HAP-1 (cell line): ENCODE data around the gene ASH1L.
"Not testable (repeated sequence)": the region's sequence is repeated elsewhere in the genome, so short reads cannot be mapped to it uniquely, and the experiment has no call there.

Source experiments
- DNase-seq, 2 experiments: peaks; one replicate each; pipeline ENCODE4 v3.0.0-alpha.2; 2016 to 2020; ENCODE audit warnings: low spot score in 2 of 2
- H3K27me3 ChIP-seq: fragments of 250-450 bp; sonication (Bioruptor Pico); 2 replicates; pipeline ENCODE4 v1.5.1; 2020; ENCODE audit warnings: low read depth, mild to moderate bottlenecking, moderate library complexity
- H3K36me3 ChIP-seq: fragments of 250-450 bp; sonication (Bioruptor Pico); replicated peaks from 2 replicates; pipeline ENCODE4 v1.5.1; 2020; ENCODE audit warnings: mild to moderate bottlenecking
- H3K4me1 ChIP-seq: fragments of 250-450 bp; sonication (Bioruptor Pico); 2 replicates; pipeline ENCODE4 v1.5.1; 2020; ENCODE audit warnings: mild to moderate bottlenecking
- H3K4me3 ChIP-seq: fragments of 250-450 bp; sonication (Bioruptor Pico); 2 replicates; pipeline ENCODE4 v1.5.1; 2020; ENCODE audit warnings: mild to moderate bottlenecking, moderate library complexity
- H3K9me3 ChIP-seq: fragments of 250-450 bp; sonication (Bioruptor Pico); 2 replicates; pipeline ENCODE4 v1.5.1; 2020; ENCODE audit warnings: mild to moderate bottlenecking, moderate library complexity
- in situ Hi-C: fragments of 300-500 bp; cut with MboI; formaldehyde crosslinking; loops from 3 replicates; pipeline ENCODE4 v1.14.3; 2020; ENCODE audit warnings: low sequenced_read_pairs, inconsistent platforms, mixed read lengths

ASH1L gene

GRCh38 chr1:155589282-155589681 lies 26.7 kb upstream of the ASH1L start:
- H3K9me3 ChIP-seq, H3K36me3 ChIP-seq, H3K4me1 ChIP-seq, DNase-seq, H3K27me3 ChIP-seq, in situ Hi-C loops, H3K4me3 ChIP-seq: not testable (repeated sequence)

- in situ Hi-C loops, H3K27me3 ChIP-seq, DNase-seq: not testable (repeated sequence)
Observed at GRCh38 chr1:155583846-155584245, 21.2 kb upstream of the ASH1L start.

GRCh38 chr1:155575608-155576007 lies 13.0 kb upstream of the ASH1L start:
- H3K36me3 ChIP-seq, H3K4me1 ChIP-seq, DNase-seq, H3K4me3 ChIP-seq, in situ Hi-C loops, H3K27me3 ChIP-seq, H3K9me3 ChIP-seq: not testable (repeated sequence)

More at GRCh38 chr1:155583846-155584245, 21.2 kb upstream of the ASH1L start:
- not testable (repeated sequence) for H3K36me3 ChIP-seq, H3K4me1 ChIP-seq, H3K4me3 ChIP-seq, H3K9me3 ChIP-seq

GRCh38 chr1:155574077-155574476 lies 11.5 kb upstream of the ASH1L start:
- in situ Hi-C loops: no loop called here
- H3K27me3 ChIP-seq: no peaks in the 10 kb centered on the region
- H3K36me3 ChIP-seq: peaks cover 16% of the 10 kb centered on the region
- H3K4me3 ChIP-seq: no peak overlapping the region
- H3K4me1 ChIP-seq: no peaks in the 10 kb centered on the region; the same call in 1 of the 2 replicates
- no peak for DNase-seq
- no peaks in the 10 kb centered on the region for H3K9me3 ChIP-seq

GRCh38 chr1:155570593-155570990 lies 8.0 kb upstream of the ASH1L start:
- H3K4me1 ChIP-seq: peaks cover under 1% of the 10 kb centered on the region; the same call in 1 of the 2 replicates

GRCh38 chr1:155569988-155570592 lies 7.5 kb upstream of the ASH1L start:
- no peaks in the 10 kb centered on the region for H3K9me3 ChIP-seq
- in situ Hi-C loops: no loop called here
- DNase-seq: no peak
- H3K4me3 ChIP-seq: no peak overlapping the region
- peaks cover 23% of the 10 kb centered on the region for H3K36me3 ChIP-seq
- H3K4me1 ChIP-seq: peaks cover 5% of the 10 kb centered on the region; the same call in 1 of the 2 replicates
- H3K27me3 ChIP-seq: no peaks in the 10 kb centered on the region

More at GRCh38 chr1:155570593-155570990, 8.0 kb upstream of the ASH1L start:
- Histone ChIP-seq H3K4me3 (no peak overlapping the region), H3K27me3 (no peaks in the 10 kb centered on the region), H3K36me3 (peaks cover 23% of the 10 kb centered on the region), H3K9me3 (no peaks in the 10 kb centered on the region)
- in situ Hi-C loops: no loop called here
- no peak for DNase-seq

- H3K9me3 ChIP-seq, H3K27me3 ChIP-seq, H3K36me3 ChIP-seq, in situ Hi-C loops: not testable (repeated sequence)
- DNase-seq: peak in 1 of 2 experiments; percentile 20
- Histone ChIP-seq H3K4me1 (peaks cover 25% of the 10 kb centered on the region), H3K4me3 (peak overlapping the region; percentile 98)
Observed at GRCh38 chr1:155563377-155564022, 897 bp upstream of the ASH1L start.

GRCh38 chr1:155561779-155562580 lies 623 bp downstream of the ASH1L start:
- H3K27me3 ChIP-seq, H3K9me3 ChIP-seq, in situ Hi-C loops, H3K36me3 ChIP-seq: not testable (repeated sequence)
- Histone ChIP-seq H3K4me1 (peaks cover 25% of the 10 kb centered on the region), H3K4me3 (peak overlapping the region; percentile 98)
- peak; percentile 37 to 73 for DNase-seq

GRCh38 chr1:155555915-155556314 lies 6.7 kb downstream of the ASH1L start:
- in situ Hi-C loops: no loop called here
- H3K27me3 ChIP-seq: no peaks in the 10 kb centered on the region
- peaks cover 15% of the 10 kb centered on the region for H3K4me1 ChIP-seq

GRCh38 chr1:155553349-155553748 lies 9.3 kb downstream of the ASH1L start:
- no peaks in the 10 kb centered on the region; the same call in none of the 2 replicates for H3K36me3 ChIP-seq
- DNase-seq: no peak
- in situ Hi-C loops: no loop called here

More at GRCh38 chr1:155555915-155556314, 6.7 kb downstream of the ASH1L start:
- Histone ChIP-seq H3K36me3 (no peaks in the 10 kb centered on the region; the same call in none of the 2 replicates), H3K9me3 (no peaks in the 10 kb centered on the region), H3K4me3 (no peak overlapping the region)
- no peak for DNase-seq

GRCh38 chr1:155548706-155549105 lies 13.9 kb downstream of the ASH1L start:
- Histone ChIP-seq H3K4me1 (peaks cover 3% of the 10 kb centered on the region; the same call in 1 of the 2 replicates), H3K27me3 (no peaks in the 10 kb centered on the region), H3K36me3 (no peaks in the 10 kb centered on the region; the same call in 1 of the 2 replicates), H3K9me3 (no peaks in the 10 kb centered on the region), H3K4me3 (no peak overlapping the region)
- in situ Hi-C loops: no loop called here
- DNase-seq: no peak

More at GRCh38 chr1:155553349-155553748, 9.3 kb downstream of the ASH1L start:
- Histone ChIP-seq H3K4me3 (no peak overlapping the region), H3K9me3 (no peaks in the 10 kb centered on the region), H3K4me1 (peaks cover 3% of the 10 kb centered on the region; the same call in 1 of the 2 replicates), H3K27me3 (no peaks in the 10 kb centered on the region)

- H3K36me3 ChIP-seq: no peaks in the 10 kb centered on the region
- H3K4me1 ChIP-seq: peaks cover 15% of the 10 kb centered on the region; the same call in 1 of the 2 replicates
- in situ Hi-C loops: no loop called here
- no peak for DNase-seq
- H3K4me3 ChIP-seq: no peak overlapping the region
- H3K9me3 ChIP-seq: no peaks in the 10 kb centered on the region
- no peaks in the 10 kb centered on the region for H3K27me3 ChIP-seq
Observed at GRCh38 chr1:155540000-155540874, 22.4 kb downstream of the ASH1L start.

GRCh38 chr1:155537193-155537592 lies 25.4 kb downstream of the ASH1L start:
- H3K4me3 ChIP-seq: no peak overlapping the region
- in situ Hi-C loops: no loop called here
- no peaks in the 10 kb centered on the region for H3K9me3 ChIP-seq
- H3K36me3 ChIP-seq: no peaks in the 10 kb centered on the region
- peaks cover 6% of the 10 kb centered on the region; the same call in 1 of the 2 replicates for H3K4me1 ChIP-seq
- DNase-seq: no peak
- H3K27me3 ChIP-seq: no peaks in the 10 kb centered on the region
